ENCODE data around the gene FAM3C. TPM values are rescaled to one million over a fixed set of nuclear protein-coding genes. Genes with fewer than 3 reads are reported as not detected.

FAM3C gene
- total and polyA plus RNA-seq, 2 experiments from 2014 or later = 38.6 to 52.4 TPM

GRCh38 chr7:121406944-121407343 lies 10.8 kb upstream of the FAM3C start:
- Histone ChIP-seq H4K20me1 (ENCODE audit: insufficient read depth) (no peaks in the 10 kb centered on the region), H3K4me2 (ENCODE audit: unreplicated experiment) (no peak overlapping the region), H3K27ac (no peak overlapping the region), H3K9ac (no peak overlapping the region), H3F3A (ENCODE audit: insufficient read depth) (no peaks in the 10 kb centered on the region), H3K36me3 (ENCODE audit: low read depth) (no peaks in the 10 kb centered on the region), H3K9me2 (ENCODE audit: insufficient read depth) (no peaks in the 10 kb centered on the region), H3K4me3 (no peak overlapping the region), H2AFZ (no peak overlapping the region), H3K79me2 (ENCODE audit: insufficient read depth) (no peaks in the 10 kb centered on the region), H3K27me3 (replicated peaks; ENCODE audit: insufficient read depth) (peaks cover 20% of the 10 kb centered on the region), H3K4me1 (ENCODE audit: insufficient read depth) (no peaks in the 10 kb centered on the region), H3K9me3 (ENCODE audit: low read depth) (no peaks in the 10 kb centered on the region)
- no peak for TF ChIP-seq EZH2 (IDR thresholded peaks at IDR 0.05; ENCODE audit: insufficient read depth, poor library complexity, severe bottlenecking)
- TF ChIP-seq EZH2phosphoT487 (IDR thresholded peaks at IDR 0.05; ENCODE audit: insufficient read depth, low read depth) = no peak
- WGBS, 2 experiments (ENCODE audit: low coverage in 1 of 2, low lambda C conversion rate in 2 of 2, missing lambda C conversion rate in 2 of 2) = 38 to 64% methylated on average over 2 of the region's 2 CpGs
- no peak for DNase-seq
- in situ Hi-C loops (cut with MboI) = no loop called here

GRCh38 chr7:121406461-121406860 lies 10.4 kb upstream of the FAM3C start:
- Histone ChIP-seq H4K20me1 (ENCODE audit: insufficient read depth) (no peaks in the 10 kb centered on the region), H3K36me3 (ENCODE audit: low read depth) (no peaks in the 10 kb centered on the region), H3K27ac (no peak overlapping the region), H3K79me2 (ENCODE audit: insufficient read depth) (no peaks in the 10 kb centered on the region), H3K9me3 (ENCODE audit: low read depth) (no peaks in the 10 kb centered on the region), H3K27me3 (replicated peaks; ENCODE audit: insufficient read depth) (peaks cover 15% of the 10 kb centered on the region), H3K4me2 (ENCODE audit: unreplicated experiment) (no peak overlapping the region), H3F3A (ENCODE audit: insufficient read depth) (no peaks in the 10 kb centered on the region), H3K4me3 (no peak overlapping the region), H3K9me2 (ENCODE audit: insufficient read depth) (no peaks in the 10 kb centered on the region), H3K4me1 (ENCODE audit: insufficient read depth) (no peaks in the 10 kb centered on the region), H2AFZ (no peak overlapping the region), H3K9ac (no peak overlapping the region)
- no peak for DNase-seq
- in situ Hi-C loops (cut with MboI) = no loop called here
- 91 to 94% methylated on average over 5 of the region's 5 CpGs for WGBS, 2 experiments (ENCODE audit: low coverage in 1 of 2, low lambda C conversion rate in 2 of 2, missing lambda C conversion rate in 2 of 2)
- TF ChIP-seq EZH2phosphoT487 (IDR thresholded peaks at IDR 0.05; ENCODE audit: insufficient read depth, low read depth) (no peak), EZH2 (IDR thresholded peaks at IDR 0.05; ENCODE audit: insufficient read depth, poor library complexity, severe bottlenecking) (no peak)

DNA sequence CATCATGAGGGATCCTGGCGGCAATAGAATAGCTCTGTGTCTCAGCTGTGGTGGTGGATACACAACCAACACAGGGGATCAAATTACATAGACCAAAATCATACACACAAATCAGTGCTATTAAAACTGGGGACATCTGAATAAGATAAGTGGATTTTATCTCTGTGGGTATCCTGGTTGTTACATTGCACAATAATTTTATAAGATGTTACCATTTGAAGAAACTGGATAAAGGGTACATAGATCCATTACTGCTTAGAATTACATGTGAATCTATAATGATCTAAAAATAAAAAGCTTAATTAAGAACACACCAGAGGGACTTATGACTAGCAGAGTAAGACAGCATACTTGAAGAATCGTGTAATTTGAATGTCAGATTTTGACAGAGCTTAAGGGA lies 8.2 kb upstream of the FAM3C start:
- no peak overlapping the region for H3K4me2 ChIP-seq (ENCODE audit: unreplicated experiment)
- WGBS, 2 experiments (ENCODE audit: low coverage in 1 of 2, low lambda C conversion rate in 2 of 2, missing lambda C conversion rate in 2 of 2) = 50 to 55% methylated on average over 2 of the region's 2 CpGs
- no peak overlapping the region for H3K9ac ChIP-seq
- DNase-seq = no peak
- H3K36me3 ChIP-seq (ENCODE audit: low read depth) = no peaks in the 10 kb centered on the region
- no peaks in the 10 kb centered on the region for H3F3A ChIP-seq (ENCODE audit: insufficient read depth)
- H3K79me2 ChIP-seq (ENCODE audit: insufficient read depth) = no peaks in the 10 kb centered on the region
- H3K4me3 ChIP-seq = no peak overlapping the region
- H3K9me3 ChIP-seq (ENCODE audit: low read depth) = no peaks in the 10 kb centered on the region
- H2AFZ ChIP-seq = no peak overlapping the region
- in situ Hi-C loops (cut with MboI) = no loop called here
- no peaks in the 10 kb centered on the region for H3K9me2 ChIP-seq (ENCODE audit: insufficient read depth)
- no peaks in the 10 kb centered on the region for H4K20me1 ChIP-seq (ENCODE audit: insufficient read depth)
- no peaks in the 10 kb centered on the region for H3K4me1 ChIP-seq (ENCODE audit: insufficient read depth)
- no peak overlapping the region for H3K27ac ChIP-seq
- TF ChIP-seq EZH2phosphoT487 (IDR thresholded peaks at IDR 0.05; ENCODE audit: insufficient read depth, low read depth) (no peak), EZH2 (IDR thresholded peaks at IDR 0.05; ENCODE audit: insufficient read depth, poor library complexity, severe bottlenecking) (no peak)
- H3K27me3 ChIP-seq (replicated peaks; ENCODE audit: insufficient read depth) = peaks cover 5% of the 10 kb centered on the region; the same call in 1 of the 2 replicates

DNA sequence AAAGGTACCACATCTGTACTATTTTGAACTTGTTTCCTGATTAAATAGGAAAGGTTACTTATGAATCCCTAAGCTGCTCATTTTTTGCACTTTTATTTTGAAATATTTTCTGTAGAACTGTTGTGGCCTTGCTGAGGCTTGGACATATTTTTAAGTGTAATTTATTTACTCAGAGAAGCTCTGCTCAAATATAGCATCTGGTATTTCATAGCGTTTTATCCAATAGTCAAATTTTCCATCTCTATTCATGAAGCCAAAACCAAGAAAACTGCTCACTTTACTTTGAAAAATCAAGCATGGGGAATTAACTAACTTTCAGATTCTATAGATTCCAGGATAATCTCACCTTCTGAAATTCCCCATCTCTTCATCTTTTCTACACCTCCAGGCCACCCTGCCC lies 6.6 kb upstream of the FAM3C start:
- H4K20me1 ChIP-seq (ENCODE audit: insufficient read depth) = no peaks in the 10 kb centered on the region
- H3F3A ChIP-seq (ENCODE audit: insufficient read depth) = no peaks in the 10 kb centered on the region
- in situ Hi-C loops (cut with MboI) = no loop called here
- H3K36me3 ChIP-seq (ENCODE audit: low read depth) = no peaks in the 10 kb centered on the region
- no peak overlapping the region for H3K4me2 ChIP-seq (ENCODE audit: unreplicated experiment)
- H3K27me3 ChIP-seq (replicated peaks; ENCODE audit: insufficient read depth) = peaks cover 3% of the 10 kb centered on the region; the same call in 1 of the 2 replicates
- no peaks in the 10 kb centered on the region for H3K4me1 ChIP-seq (ENCODE audit: insufficient read depth)
- no peak overlapping the region for H3K4me3 ChIP-seq
- H2AFZ ChIP-seq = no peak overlapping the region
- no peak overlapping the region for H3K27ac ChIP-seq
- H3K9me2 ChIP-seq (ENCODE audit: insufficient read depth) = no peaks in the 10 kb centered on the region
- no peak for TF ChIP-seq EZH2 (IDR thresholded peaks at IDR 0.05; ENCODE audit: insufficient read depth, poor library complexity, severe bottlenecking)
- no peak for TF ChIP-seq EZH2phosphoT487 (IDR thresholded peaks at IDR 0.05; ENCODE audit: insufficient read depth, low read depth)
- no peak overlapping the region for H3K9ac ChIP-seq
- no peak for DNase-seq
- no peaks in the 10 kb centered on the region for H3K79me2 ChIP-seq (ENCODE audit: insufficient read depth)
- 13 to 15% methylated on average over 1 of the region's 1 CpG for WGBS, 2 experiments (ENCODE audit: low coverage in 1 of 2, low lambda C conversion rate in 2 of 2, missing lambda C conversion rate in 2 of 2)
- no peaks in the 10 kb centered on the region for H3K9me3 ChIP-seq (ENCODE audit: low read depth)

DNA sequence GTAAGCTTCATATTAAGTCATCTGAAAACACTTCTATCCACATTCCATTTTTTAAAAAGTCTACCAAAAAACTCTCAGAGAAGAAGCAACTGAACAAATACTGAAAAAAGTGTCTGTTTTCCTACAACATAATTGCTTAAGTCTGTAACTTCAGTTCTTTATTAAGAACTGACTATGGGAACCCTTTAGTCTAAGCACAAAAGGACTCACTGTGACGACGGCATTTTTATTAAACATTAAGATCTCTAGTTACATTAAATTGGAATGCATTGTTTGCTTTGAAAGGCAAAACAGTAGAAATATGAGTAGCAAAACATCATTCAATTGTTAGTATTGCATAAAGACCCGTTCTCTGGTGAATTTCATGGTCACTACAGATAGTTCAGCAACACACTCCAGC lies 5.8 kb upstream of the FAM3C start:
- Histone ChIP-seq H3K79me2 (ENCODE audit: insufficient read depth) (no peaks in the 10 kb centered on the region), H3K4me1 (ENCODE audit: insufficient read depth) (no peaks in the 10 kb centered on the region), H3K4me3 (no peak overlapping the region), H3K9ac (no peak overlapping the region), H3K9me3 (ENCODE audit: low read depth) (no peaks in the 10 kb centered on the region), H3F3A (ENCODE audit: insufficient read depth) (peaks cover 5% of the 10 kb centered on the region; the same call in 1 of the 2 replicates), H3K27ac (no peak overlapping the region; the same call in 1 of the 2 replicates), H3K4me2 (ENCODE audit: unreplicated experiment) (no peak overlapping the region), H4K20me1 (ENCODE audit: insufficient read depth) (no peaks in the 10 kb centered on the region), H3K36me3 (ENCODE audit: low read depth) (no peaks in the 10 kb centered on the region), H3K9me2 (ENCODE audit: insufficient read depth) (no peaks in the 10 kb centered on the region), H2AFZ (0 out of 2 replicates have a peak overlapping the region, but pooled peaks have one; percentile 49), H3K27me3 (replicated peaks; ENCODE audit: insufficient read depth) (peaks cover 3% of the 10 kb centered on the region; the same call in 1 of the 2 replicates)
- DNase-seq = no peak
- WGBS, 2 experiments (ENCODE audit: low coverage in 1 of 2, low lambda C conversion rate in 2 of 2, missing lambda C conversion rate in 2 of 2) = 25 to 27% methylated on average over 3 of the region's 3 CpGs
- in situ Hi-C loops (cut with MboI) = no loop called here
- TF ChIP-seq EZH2 (IDR thresholded peaks at IDR 0.05; ENCODE audit: insufficient read depth, poor library complexity, severe bottlenecking) (no peak), EZH2phosphoT487 (IDR thresholded peaks at IDR 0.05; ENCODE audit: insufficient read depth, low read depth) (no peak)
